ENCODE results near the gene OMD. TPM values are rescaled to one million over a fixed set of nuclear protein-coding genes. Genes with fewer than 3 reads are reported as not detected.

The OMD gene
- total and polyA plus RNA-seq, 5 experiments from 2014 or later, result not detected

DNA sequence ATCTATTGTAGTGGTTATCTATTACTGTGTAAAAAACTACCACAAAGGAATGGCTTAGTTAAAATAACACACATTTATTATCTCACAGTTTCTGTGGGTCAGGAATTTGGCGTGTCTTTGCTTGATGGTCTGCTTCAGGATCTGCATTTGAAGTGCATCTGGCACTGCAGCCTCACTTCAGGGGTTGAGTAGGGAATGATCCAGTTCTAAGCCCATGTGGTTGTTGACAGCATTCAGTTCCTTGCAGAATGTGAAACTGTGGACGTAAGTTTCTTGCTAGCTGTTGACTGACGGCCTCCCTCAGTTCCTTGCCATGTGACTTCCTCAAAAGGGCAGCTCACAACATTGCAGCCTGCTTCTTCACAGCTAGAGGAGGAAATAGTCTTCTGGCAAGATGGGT, 17.8 kb downstream of the OMD start:
- peak overlapping the region; percentile 66 to 82 (median 74) for H3K4me3 Mint-ChIP-seq
- no peaks in the 10 kb centered on the region for H3K9me3 Mint-ChIP-seq
- peak; percentile 96 for ATAC-seq
- peaks cover 11 to 29% (median 27%) of the 10 kb centered on the region in 4 donors for H3K4me1 Mint-ChIP-seq
- DNase-seq, result peak in 8 of 10 donors; percentile 15 to 69 (median 32)
- POLR2A ChIA-PET, result interaction anchor here (1.9 kb wide), 1 partner anchor 81 kb away, joined by 8 read pairs; the partner anchor contains the start of genes CENPP and NOL8
- H3K27ac Mint-ChIP-seq, result peak overlapping the region; percentile 71 to 95 (median 90)
- no peaks in the 10 kb centered on the region for H3K27me3 Mint-ChIP-seq
- H3K36me3 Mint-ChIP-seq, result no peaks in the 10 kb centered on the region

DNA sequence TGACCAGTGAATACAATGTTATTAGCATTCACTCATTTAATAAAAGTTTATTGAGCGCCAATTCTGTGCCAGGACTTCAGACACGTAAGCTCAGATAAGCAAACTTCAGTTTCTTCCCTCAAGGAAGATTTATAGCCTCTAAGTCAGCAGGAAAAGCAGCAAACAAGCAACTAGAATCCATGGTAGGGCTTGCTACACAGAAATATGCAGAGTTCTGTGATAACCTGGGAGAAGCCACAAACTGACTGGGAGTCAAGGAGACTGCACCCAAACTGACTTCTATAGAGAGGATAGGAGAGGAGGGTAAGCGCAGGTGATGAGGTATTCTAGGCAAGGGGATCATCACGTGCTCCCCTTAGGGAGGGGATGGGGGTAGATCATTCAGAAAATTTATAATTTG, 18.5 kb downstream of the OMD start:
- no peak for ATAC-seq

DNA sequence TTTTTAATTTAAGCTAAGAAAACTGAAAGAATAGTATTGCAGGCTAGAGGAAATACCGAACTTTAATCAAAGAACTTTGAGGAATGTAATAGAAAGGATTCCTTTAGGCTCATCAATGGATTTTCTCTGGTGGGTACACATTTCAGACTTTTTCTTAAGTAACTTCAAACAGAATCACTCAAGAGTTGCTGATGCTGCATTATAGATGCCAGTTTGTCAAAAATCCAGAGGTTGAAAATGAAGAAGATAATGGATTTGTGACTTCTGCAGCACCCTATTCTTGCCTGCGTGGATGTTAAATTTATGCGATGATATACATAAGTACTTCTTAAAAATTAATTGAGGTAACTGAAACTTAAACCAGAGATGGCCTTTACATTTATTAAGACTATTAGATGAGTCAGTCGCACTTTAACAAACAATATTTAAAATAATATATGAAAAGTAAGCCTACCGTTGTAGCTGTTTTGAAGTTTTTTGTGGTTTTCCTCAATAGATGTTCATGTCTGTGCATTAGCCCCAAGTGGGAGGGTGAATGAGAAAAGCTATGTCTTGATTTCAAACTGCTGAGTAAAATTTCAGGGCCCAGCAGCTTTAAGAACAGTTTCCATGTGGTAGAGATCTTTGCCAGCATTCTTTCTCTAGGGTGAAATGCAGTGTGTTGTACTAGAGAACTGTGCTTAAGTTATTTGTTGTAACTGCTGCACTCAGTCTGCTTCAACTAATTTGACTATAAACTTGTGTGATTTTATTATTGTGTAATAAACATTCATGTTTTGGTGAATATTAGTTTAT, 20.0 kb downstream of the OMD start, which contains the start of gene OGN:
TSS of gene OGN (minus strand) at position 537 of the 795 bp plus-strand sequence. CDS start 1,171 bp downstream, outside the sequence.
- H3K27ac Mint-ChIP-seq, result peak within 1 kb of the TSS in 2 of 10 donors; percentile 13 to 66
- DNase-seq (peak in 1 of 10 donors; percentile 5), ATAC-seq (no peak)
- peaks cover 11 to 29% (median 27%) of the 10 kb centered on the region in 4 donors for H3K4me1 Mint-ChIP-seq
- no peaks in the 10 kb centered on the region for H3K9me3 Mint-ChIP-seq
- H3K36me3 Mint-ChIP-seq, result no peaks in the 10 kb centered on the region
- POLR2A ChIA-PET, result no interaction called here
- H3K27me3 Mint-ChIP-seq, result no peaks in the 10 kb centered on the region
- H3K4me3 Mint-ChIP-seq, result peak within 1 kb of the TSS in 1 of 10 donors; percentile 16

More for the DNA sequence above, 18.5 kb downstream of the OMD start:
- H3K4me3 Mint-ChIP-seq, result peak overlapping the region; percentile 66 to 82 (median 74)
- H3K9me3 Mint-ChIP-seq, result no peaks in the 10 kb centered on the region
- H3K27ac Mint-ChIP-seq, result peak overlapping the region; percentile 31 to 95 (median 90)
- POLR2A ChIA-PET, result interaction anchor here (1.9 kb wide), 1 partner anchor 80 kb away, joined by 8 read pairs; the partner anchor contains the start of genes CENPP and NOL8
- H3K4me1 Mint-ChIP-seq, result peaks cover 11 to 29% (median 27%) of the 10 kb centered on the region in 4 donors
- no peak for DNase-seq
- H3K36me3 Mint-ChIP-seq, result no peaks in the 10 kb centered on the region
- H3K27me3 Mint-ChIP-seq, result no peaks in the 10 kb centered on the region

DNA sequence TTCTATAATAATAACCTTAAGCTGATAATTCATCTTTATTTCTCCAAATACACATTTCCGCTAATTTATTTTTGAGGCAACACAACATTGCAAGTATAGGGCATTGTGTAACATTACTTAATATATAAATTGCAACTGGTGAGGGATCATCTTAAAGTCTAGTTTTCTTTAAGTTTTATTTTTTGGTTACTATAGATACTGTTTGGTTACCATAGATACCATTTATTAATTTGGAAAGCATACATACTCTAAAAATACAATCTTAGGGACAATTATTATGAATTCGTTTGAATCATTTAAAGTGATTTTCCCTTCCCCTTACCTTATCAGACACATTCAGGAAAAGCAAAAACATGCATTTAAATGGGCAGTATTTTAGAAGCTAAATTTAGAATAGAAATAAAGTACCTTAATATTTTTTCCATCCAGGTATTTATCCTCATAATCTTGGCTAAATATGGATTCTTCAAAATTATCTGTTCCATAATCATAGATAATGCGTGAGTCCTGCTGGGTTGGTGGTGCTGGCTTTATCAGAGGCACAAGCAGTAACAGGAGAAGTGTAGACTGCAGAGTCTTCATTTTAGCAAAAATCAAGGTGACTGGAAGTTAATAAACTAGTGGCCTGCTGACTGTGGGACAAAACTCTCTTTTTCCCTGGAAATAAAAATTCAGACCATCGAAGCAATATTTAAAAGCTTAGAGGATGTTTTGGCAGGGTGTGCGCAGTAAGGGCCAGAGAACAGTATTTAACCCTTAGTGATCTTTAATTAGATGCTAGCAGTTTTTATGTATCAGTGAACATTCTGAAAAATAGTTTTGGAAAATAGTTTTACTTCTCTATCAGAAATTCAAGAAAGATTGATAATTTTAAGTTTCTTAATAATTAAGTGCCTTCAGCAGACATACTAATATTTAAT, 21.2 kb downstream of the OMD start:
- H3K36me3 Mint-ChIP-seq, result peaks cover 0 to 2% (median 0%) of the 10 kb centered on the region in 3 donors
- no peaks in the 10 kb centered on the region for H3K9me3 Mint-ChIP-seq
- ATAC-seq (no peak), DNase-seq (no peak)
- no peak overlapping the region for H3K27ac Mint-ChIP-seq
- no peak overlapping the region for H3K4me3 Mint-ChIP-seq
- H3K4me1 Mint-ChIP-seq, result peaks cover 11 to 29% (median 27%) of the 10 kb centered on the region in 4 donors
- POLR2A ChIA-PET, result no interaction called here
- H3K27me3 Mint-ChIP-seq, result no peaks in the 10 kb centered on the region

DNA sequence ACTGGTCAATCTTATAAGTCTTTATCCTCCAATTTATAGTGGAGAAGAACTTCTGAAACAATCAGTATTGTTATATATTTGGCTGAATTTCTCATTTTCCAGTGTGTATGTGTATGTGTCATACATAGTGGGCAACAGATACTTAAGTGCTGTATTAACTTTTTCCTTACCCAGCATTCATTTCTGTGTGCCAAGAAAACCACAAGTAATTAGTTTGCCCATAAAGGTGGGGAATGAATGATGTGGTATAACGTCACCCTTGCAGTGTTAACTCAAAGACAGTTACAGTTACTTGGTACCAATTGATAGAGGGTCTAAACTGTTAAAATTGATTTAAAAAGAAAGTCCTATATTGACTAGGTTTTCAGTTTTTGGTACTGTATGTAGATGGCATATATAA, 21.9 kb downstream of the OMD start:
- H3K27me3 Mint-ChIP-seq, result no peaks in the 10 kb centered on the region
- POLR2A ChIA-PET, result no interaction called here
- no peaks in the 10 kb centered on the region for H3K9me3 Mint-ChIP-seq
- DNase-seq (no peak), ATAC-seq (no peak)
- no peak overlapping the region for H3K27ac Mint-ChIP-seq
- H3K4me3 Mint-ChIP-seq, result no peak overlapping the region
- peaks cover 11 to 28% (median 26%) of the 10 kb centered on the region in 4 donors for H3K4me1 Mint-ChIP-seq
- peaks cover 0 to 2% (median 0%) of the 10 kb centered on the region in 3 donors for H3K36me3 Mint-ChIP-seq

DNA sequence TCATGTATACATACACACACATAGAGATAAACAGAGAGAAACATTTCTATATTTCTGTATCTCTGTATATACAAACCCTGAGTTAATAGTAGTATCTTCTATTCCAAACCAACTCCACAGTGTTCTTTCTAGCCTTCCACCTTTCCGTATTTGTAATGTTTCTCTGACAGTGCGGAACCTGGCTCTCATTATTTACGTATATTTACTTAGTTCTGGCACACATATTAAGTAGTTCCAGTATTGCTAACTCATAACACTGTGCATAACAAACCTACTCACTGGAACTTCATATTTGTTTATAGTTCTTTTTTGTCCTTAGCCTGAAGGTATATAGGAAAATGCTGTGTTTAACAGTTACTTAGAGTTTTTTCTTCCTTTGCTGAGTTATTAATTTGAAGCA, 26.4 kb downstream of the OMD start:
- no peaks in the 10 kb centered on the region for H3K9me3 Mint-ChIP-seq
- ATAC-seq (no peak), DNase-seq (no peak)
- peaks cover 0 to 2% (median 0%) of the 10 kb centered on the region in 3 donors for H3K36me3 Mint-ChIP-seq
- peak overlapping the region in 1 of 10 donors; percentile 3 for H3K27ac Mint-ChIP-seq
- no peaks in the 10 kb centered on the region for H3K4me1 Mint-ChIP-seq
- POLR2A ChIA-PET, result no interaction called here
- no peak overlapping the region for H3K4me3 Mint-ChIP-seq
- no peaks in the 10 kb centered on the region for H3K27me3 Mint-ChIP-seq

DNA sequence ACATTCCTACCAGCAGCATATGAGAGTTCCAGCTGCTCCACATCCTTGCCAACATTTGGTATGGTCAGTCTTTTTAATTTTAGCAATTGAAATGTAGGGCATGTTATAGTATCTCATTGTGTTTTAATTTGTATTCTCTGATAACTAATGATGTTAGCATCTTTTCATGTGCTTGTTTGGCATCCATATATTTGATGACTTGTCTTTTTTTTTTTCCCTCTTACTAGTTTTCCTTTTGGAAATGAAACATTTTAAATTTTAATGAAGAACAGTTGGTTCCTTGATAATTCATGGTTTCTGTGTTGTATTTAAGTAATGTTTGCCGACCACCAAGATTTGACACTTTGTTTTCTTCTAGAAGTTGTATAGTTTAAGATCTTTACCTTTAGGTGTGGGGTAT, 28.7 kb downstream of the OMD start:
- ATAC-seq, result no peak
- POLR2A ChIA-PET, result no interaction called here
- DNase-seq, result no peak
- Mint-ChIP-seq H3K36me3 (peaks cover 0 to 2% (median 0%) of the 10 kb centered on the region in 3 donors), H3K9me3 (no peaks in the 10 kb centered on the region), H3K4me1 (no peaks in the 10 kb centered on the region), H3K27me3 (no peaks in the 10 kb centered on the region), H3K4me3 (no peak overlapping the region), H3K27ac (no peak overlapping the region)

DNA sequence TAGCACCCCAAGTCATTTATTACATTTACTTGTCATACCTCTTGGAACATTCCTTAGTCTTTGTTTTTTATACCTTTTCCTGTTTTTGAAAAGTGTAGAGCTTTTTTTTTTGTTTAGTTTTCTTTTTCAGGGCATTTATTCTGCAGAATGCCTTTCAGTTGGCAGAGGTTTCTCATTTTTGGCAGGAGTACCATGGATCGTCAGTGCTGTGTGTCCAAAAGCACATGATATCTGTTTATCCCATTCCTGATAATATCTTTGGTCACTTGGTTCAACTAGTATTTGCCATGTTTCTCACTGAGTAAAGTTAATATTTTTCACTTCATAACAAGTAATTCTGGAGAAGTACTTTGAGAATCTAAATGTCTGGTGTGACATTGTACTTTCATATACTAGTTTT, 30.6 kb downstream of the OMD start:
- no peak overlapping the region for H3K4me3 Mint-ChIP-seq
- peaks cover 0 to 2% (median 0%) of the 10 kb centered on the region in 3 donors for H3K36me3 Mint-ChIP-seq
- H3K4me1 Mint-ChIP-seq, result no peaks in the 10 kb centered on the region
- ATAC-seq (no peak), DNase-seq (no peak)
- no peak overlapping the region for H3K27ac Mint-ChIP-seq
- no peaks in the 10 kb centered on the region for H3K27me3 Mint-ChIP-seq
- H3K9me3 Mint-ChIP-seq, result no peaks in the 10 kb centered on the region
- POLR2A ChIA-PET, result no interaction called here

DNA sequence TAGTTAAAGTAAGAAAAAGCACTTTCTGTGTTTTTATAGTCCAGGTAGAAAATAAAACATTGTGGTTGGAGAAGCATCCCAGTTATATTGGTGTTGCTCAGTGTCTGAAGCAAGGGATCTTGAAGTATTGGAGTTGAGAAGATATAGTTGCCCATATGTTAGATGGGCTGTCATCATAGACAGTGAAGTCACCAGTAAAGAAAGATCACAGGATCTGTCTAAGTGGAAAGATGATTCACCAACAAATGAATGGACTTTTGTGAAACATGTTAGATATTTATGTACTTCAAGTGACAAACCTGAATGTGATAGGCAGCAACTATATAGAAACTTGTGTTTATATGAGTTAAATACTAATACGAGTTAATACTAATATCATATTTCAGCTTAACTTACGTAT, 31.6 kb downstream of the OMD start:
- Mint-ChIP-seq H3K4me1 (no peaks in the 10 kb centered on the region), H3K4me3 (no peak overlapping the region), H3K9me3 (no peaks in the 10 kb centered on the region), H3K27me3 (no peaks in the 10 kb centered on the region), H3K27ac (no peak overlapping the region), H3K36me3 (no peaks in the 10 kb centered on the region)
- DNase-seq (no peak), ATAC-seq (no peak)
- POLR2A ChIA-PET, result no interaction called here

DNA sequence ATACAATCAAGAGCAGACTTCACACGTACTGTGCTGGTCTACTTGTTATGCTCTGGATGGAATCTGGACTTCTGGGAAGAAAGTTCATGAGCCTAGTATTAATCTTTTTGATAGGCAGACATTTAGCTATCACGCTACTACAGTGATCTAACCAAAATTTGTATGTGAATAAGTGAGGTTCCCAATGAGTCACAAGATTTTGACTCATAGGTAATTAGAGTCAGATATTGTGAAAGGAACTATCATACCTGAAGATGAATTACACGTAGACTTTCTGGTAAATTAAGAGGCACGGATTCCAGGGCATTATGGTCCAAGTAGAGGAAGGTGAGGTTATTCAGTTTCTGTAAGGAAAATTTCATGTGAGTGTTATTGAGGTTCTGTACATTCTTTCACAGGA, 38.3 kb downstream of the OMD start:
- peaks cover 0 to 3% (median 0%) of the 10 kb centered on the region in 4 donors for H3K4me1 Mint-ChIP-seq
- peaks cover 0 to 2% (median 2%) of the 10 kb centered on the region in 3 donors for H3K36me3 Mint-ChIP-seq
- H3K9me3 Mint-ChIP-seq, result no peaks in the 10 kb centered on the region
- POLR2A ChIA-PET, result no interaction called here
- no peak overlapping the region for H3K27ac Mint-ChIP-seq
- no peak for DNase-seq
- H3K4me3 Mint-ChIP-seq, result no peak overlapping the region
- no peak for ATAC-seq
- no peaks in the 10 kb centered on the region for H3K27me3 Mint-ChIP-seq

DNA sequence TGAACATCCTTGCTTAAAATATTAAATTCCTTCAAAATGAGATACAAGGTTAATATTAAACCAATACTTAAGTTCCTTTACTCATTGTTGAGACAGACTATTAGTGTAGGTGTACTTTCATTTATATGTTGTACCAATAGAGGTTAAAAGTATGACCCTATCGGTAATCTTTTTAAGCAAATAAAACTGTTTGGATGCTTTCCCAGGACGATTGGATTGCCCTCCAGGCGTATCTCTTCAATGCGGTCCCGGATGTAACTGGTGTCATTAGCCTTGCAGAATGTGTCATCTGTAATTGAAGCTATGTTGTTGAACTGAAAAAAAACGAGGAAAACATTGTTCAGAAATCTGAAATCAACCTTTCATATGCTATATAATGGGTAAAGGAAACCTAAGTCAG, 38.8 kb downstream of the OMD start:
- H3K4me3 Mint-ChIP-seq, result no peak overlapping the region
- peaks cover 0 to 2% (median 2%) of the 10 kb centered on the region in 3 donors for H3K36me3 Mint-ChIP-seq
- no peak overlapping the region for H3K27ac Mint-ChIP-seq
- POLR2A ChIA-PET, result no interaction called here
- no peaks in the 10 kb centered on the region for H3K27me3 Mint-ChIP-seq
- peaks cover 0 to 3% (median 0%) of the 10 kb centered on the region in 4 donors for H3K4me1 Mint-ChIP-seq
- ATAC-seq, result no peak
- H3K9me3 Mint-ChIP-seq, result no peaks in the 10 kb centered on the region
- no peak for DNase-seq

DNA sequence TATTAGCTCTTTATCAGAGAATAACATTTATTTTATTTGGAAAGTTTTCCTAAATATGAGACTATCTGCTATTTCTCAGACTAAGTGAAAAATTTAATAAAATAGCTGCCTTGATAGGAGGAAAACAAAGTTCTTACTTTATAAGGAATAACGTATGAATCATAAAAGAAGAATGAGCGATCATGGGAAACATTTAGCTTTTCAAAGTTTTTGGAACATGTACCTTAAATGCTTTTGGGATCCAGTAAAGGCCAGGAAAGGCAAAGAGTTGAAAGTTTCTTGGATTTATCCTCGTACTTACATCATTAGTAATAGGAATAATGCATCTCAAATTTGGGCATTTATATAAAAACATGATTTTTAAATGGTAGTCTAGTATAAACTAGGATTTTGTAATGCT, 39.3 kb downstream of the OMD start:
- no peak for ATAC-seq
- Mint-ChIP-seq H3K27me3 (no peaks in the 10 kb centered on the region), H3K36me3 (peaks cover 0 to 2% (median 2%) of the 10 kb centered on the region in 3 donors), H3K4me3 (no peak overlapping the region), H3K9me3 (no peaks in the 10 kb centered on the region), H3K4me1 (peaks cover 0 to 3% (median 0%) of the 10 kb centered on the region in 4 donors), H3K27ac (no peak overlapping the region)
- POLR2A ChIA-PET, result no interaction called here
- DNase-seq, result no peak

DNA sequence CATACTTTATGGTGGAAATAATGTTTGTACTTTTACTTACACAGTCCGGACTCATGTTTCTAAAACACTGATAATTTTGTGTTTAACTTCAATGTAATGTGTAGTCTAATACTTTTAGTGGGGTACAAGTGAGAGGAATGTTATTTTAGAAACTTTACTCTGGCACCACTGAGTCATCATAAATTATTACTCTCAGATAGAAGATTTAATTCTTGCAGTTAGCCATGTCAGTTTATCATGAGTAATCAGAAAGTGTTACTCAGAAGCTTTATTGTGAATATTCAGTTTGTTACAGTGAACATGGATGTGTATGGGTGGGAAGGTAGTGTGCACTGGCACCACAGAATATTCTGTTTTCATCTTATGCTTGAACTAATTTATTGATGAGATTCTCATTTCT, 39.9 kb downstream of the OMD start:
- ATAC-seq (no peak), DNase-seq (no peak)
- peaks cover 3 to 7% (median 4%) of the 10 kb centered on the region in 4 donors for H3K4me1 Mint-ChIP-seq
- peaks cover 0 to 2% (median 2%) of the 10 kb centered on the region in 3 donors for H3K36me3 Mint-ChIP-seq
- H3K4me3 Mint-ChIP-seq, result no peak overlapping the region
- no peaks in the 10 kb centered on the region for H3K27me3 Mint-ChIP-seq
- H3K9me3 Mint-ChIP-seq, result no peaks in the 10 kb centered on the region
- POLR2A ChIA-PET, result no interaction called here
- H3K27ac Mint-ChIP-seq, result no peak overlapping the region

Measured in naive thymus-derived CD8-positive, alpha-beta T cell (primary cell).